Cardiac fibroblast (primary cell): ENCODE results near the gene PLAGL2.
A peak's percentile ranks its signal among the peaks of the same experiment; 100 is the strongest.
"Not testable (repeated sequence)": the region's sequence is repeated elsewhere in the genome, so short reads cannot be mapped to it uniquely, and the experiment has no call there.

ENCODE experiments used
- DNase-seq, 2 donors: peaks; one replicate each; pipeline versions ENCODE4 v3.0.0 to v3.0.0-alpha.2; 2010; ENCODE audit warnings: low read depth in 2 of 2
- H3K4me3 ChIP-seq, 2 donors: replicated peaks in 1 of 2; 1 replicate in 1 of 2; 2 replicates in 1 of 2; pipeline ENCODE4 v1.5.1; 2011; ENCODE audit warnings: low read depth in 2 of 2, low read length in 2 of 2, mild to moderate bottlenecking in 2 of 2, moderate library complexity in 1 of 2
- TF ChIP-seq, protein P1 (sequence below): IDR thresholded peaks from one replicate; pipeline ENCODE4 v1.5.1; 2011; ENCODE audit warnings: low read depth, mild to moderate bottlenecking, low read length, inconsistent platforms

The PLAGL2 gene

DNA sequence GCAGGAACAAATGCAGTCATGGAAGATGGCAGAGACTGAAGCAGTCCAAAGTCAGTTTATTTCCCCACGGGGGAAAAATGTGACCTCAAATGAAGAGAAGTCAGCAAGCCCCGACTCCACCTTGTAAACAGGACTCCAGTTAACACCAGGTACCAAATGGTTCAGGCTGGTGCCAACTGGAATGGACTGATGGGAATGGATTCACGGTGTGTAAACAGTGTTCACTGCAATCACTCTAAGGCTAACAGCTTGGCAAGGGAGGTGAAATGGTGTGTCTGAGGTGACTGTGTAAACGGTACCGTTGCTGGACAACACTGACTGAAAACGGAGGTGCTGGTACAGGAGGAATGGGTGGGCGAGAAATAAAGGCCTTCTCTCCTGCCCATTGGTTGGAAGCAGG, 12.0 kb downstream of the PLAGL2 start:
- no peak for DNase-seq
- TF ChIP-seq, protein P1, sequence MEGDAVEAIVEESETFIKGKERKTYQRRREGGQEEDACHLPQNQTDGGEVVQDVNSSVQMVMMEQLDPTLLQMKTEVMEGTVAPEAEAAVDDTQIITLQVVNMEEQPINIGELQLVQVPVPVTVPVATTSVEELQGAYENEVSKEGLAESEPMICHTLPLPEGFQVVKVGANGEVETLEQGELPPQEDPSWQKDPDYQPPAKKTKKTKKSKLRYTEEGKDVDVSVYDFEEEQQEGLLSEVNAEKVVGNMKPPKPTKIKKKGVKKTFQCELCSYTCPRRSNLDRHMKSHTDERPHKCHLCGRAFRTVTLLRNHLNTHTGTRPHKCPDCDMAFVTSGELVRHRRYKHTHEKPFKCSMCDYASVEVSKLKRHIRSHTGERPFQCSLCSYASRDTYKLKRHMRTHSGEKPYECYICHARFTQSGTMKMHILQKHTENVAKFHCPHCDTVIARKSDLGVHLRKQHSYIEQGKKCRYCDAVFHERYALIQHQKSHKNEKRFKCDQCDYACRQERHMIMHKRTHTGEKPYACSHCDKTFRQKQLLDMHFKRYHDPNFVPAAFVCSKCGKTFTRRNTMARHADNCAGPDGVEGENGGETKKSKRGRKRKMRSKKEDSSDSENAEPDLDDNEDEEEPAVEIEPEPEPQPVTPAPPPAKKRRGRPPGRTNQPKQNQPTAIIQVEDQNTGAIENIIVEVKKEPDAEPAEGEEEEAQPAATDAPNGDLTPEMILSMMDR, result no peak
- no peak overlapping the region for H3K4me3 ChIP-seq

- no peak for DNase-seq
- TF ChIP-seq, protein P1, result no peak
- H3K4me3 ChIP-seq, result no peak overlapping the region
Measured at GRCh38 chr20:32193996-32194395, 13.5 kb downstream of the PLAGL2 start.

- not testable (repeated sequence) for DNase-seq, H3K4me3 ChIP-seq
Measured at GRCh38 chr20:32193336-32193735, 14.2 kb downstream of the PLAGL2 start.

DNA sequence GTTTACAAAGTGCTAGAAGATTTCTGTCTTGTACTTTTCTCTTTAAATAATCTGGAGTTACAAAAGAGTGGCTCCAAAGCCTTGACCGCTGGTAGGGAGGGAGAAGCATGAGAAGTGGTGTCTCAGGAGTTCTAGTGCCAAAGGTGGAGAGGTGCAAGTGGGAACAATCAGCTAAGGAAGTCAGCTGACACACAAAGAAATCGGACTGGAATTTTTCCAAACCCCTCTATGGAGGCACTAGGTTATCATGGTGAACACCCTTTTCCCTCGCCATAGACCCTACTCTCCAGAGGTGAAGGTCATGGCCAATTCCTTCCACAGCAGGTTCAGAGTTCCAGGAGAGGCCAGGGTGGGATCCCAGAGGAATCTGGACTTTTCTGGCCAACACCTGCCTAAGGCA, 14.8 kb downstream of the PLAGL2 start:
- no peak for DNase-seq
- no peak overlapping the region for H3K4me3 ChIP-seq
- TF ChIP-seq, protein P1, result no peak

GRCh38 chr20:32191873-32192272, 15.7 kb downstream of the PLAGL2 start:
- TF ChIP-seq, protein P1, result no peak
- no peak overlapping the region for H3K4me3 ChIP-seq
- peak; percentile 14 to 41 for DNase-seq

DNA sequence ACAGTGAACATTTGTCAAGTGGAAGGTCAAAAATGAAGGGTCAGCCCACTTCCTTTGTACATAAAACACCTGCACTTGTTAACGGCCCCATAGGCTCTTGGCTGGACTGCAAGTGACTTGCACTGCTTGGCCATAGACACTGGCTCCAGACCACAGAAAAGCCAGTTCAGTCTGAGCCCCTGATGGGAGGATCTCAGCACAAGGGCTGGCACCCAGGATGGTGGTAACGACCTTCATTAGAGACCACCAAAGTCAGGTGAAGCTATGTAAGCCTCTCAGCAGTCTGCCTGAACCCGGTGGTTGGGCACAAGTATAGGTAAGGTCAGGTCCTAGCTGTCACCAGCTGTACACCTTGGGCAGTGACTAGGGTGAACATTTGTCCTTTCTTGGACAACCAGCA, 16.1 kb downstream of the PLAGL2 start:
- no peak overlapping the region for H3K4me3 ChIP-seq
- no peak for DNase-seq
- TF ChIP-seq, protein P1, result no peak

GRCh38 chr20:32190616-32191415, 16.7 kb downstream of the PLAGL2 start:
- no peak for DNase-seq
- TF ChIP-seq, protein P1, result no peak
- H3K4me3 ChIP-seq, result peak overlapping the region; percentile 39 to 55
